M059J (cell line): ENCODE measurements around the gene POU6F2. TPM values are rescaled to one million over a fixed set of nuclear protein-coding genes. Genes with fewer than 3 reads are reported as not detected.

Source experiments
- DNase-seq: peaks from one replicate; pipeline ENCODE4 v3.0.0-alpha.2; 2012; ENCODE audit warnings: low read depth
- total RNA-seq: library from RNA; depleted of rRNA; stranded (reverse); fragments of >200 nt; shearing (Covaris generic); gene quantifications from 2 replicates; pipeline ENCODE4 v1.2.3, GENCODE V29; 2014

The POU6F2 gene
- total RNA-seq, 1 experiment from 2014 or later = not detected

- no peak for DNase-seq
These were observed 92.5 kb downstream of the POU6F2 start for GRCh38 chr7:39069896-39070881.

GRCh38 chr7:39071116-39071515 lies 93.4 kb downstream of the POU6F2 start:
- no peak for DNase-seq

- peak; percentile 7 for DNase-seq
These were observed 95.7 kb downstream of the POU6F2 start for GRCh38 chr7:39073432-39073831.

DNA sequence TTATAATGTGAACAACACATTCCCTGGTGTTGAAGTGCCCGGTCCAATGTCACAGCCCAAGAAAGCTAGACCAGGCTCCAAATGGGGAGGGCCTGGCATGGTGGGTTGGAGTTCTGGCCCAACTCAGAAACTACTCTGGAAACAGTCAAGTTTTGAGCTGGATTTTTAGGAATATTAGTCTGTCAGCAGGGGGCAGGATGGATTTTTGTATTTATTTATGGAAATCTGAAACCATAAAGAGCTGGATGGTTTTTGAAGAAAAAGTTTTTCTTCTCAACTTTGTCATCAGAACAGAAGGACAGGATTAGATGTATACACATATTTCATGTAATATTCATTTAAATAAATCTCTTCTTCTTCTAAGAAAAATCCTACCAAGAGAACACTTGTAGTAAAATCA lies 97.5 kb downstream of the POU6F2 start:
- peak; percentile 21 for DNase-seq

- no peak for DNase-seq
These were observed 106.1 kb downstream of the POU6F2 start for GRCh38 chr7:39083781-39084180.

DNA sequence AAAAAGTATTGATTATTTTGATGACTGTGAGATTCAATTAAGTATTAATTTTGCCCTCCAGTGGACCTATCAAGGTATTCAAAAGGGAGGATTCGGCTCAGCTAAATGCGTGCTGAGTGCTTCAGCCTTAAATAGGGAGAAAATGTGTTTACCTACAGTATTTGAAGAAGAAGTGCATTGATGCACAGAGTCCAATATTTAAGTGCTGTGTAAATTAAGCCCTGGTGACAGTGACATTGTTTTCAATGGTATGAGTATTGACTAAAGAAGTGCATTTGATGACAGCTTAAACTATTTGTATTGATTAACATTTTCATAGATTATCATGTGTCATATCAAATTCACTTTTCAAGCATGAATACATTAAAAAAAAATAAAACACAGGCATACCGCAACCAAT lies 106.6 kb downstream of the POU6F2 start:
- DNase-seq = no peak

DNA sequence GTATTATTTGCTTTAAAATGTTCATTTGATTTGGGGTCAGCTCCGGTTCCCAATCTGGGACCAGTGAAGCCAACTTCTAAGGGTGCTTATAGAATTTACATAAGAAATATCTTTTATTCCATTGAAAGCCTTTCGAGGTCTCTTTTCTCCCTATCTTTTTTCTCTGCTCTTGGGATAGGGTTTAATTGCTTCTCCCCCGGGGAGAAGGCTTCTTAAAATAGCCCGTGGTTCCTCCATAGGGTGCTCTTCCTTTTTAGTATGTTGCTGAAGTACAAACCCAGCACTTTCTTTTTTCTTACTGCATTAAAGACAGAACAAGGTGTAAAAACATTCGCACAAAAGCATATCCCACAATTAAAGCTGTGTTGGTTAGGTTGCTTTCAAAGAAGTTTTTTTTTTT lies 107.5 kb downstream of the POU6F2 start:
- DNase-seq = no peak

DNA sequence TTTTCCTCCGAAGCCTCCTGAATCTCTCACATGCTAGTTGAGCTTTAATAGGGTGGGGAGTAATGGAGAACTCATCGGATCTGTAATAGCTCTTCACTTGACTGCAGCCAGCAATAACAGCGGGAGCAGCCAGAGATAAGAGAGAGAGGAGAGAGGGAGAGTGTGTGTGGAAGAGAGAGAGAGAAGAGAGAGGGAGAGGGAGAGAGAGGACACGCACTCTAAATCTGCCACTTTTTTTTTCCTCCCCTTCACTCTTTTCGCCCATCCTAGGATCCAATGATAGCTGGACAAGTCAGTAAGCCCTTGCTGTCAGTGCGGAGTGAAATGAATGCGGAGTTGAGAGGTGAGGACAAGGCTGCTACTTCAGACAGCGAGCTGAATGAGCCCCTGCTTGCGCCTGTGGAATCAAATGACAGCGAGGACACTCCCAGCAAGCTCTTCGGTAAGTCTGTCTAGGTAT lies 107.9 kb downstream of the POU6F2 start:
- DNase-seq = peak; percentile 54

DNA sequence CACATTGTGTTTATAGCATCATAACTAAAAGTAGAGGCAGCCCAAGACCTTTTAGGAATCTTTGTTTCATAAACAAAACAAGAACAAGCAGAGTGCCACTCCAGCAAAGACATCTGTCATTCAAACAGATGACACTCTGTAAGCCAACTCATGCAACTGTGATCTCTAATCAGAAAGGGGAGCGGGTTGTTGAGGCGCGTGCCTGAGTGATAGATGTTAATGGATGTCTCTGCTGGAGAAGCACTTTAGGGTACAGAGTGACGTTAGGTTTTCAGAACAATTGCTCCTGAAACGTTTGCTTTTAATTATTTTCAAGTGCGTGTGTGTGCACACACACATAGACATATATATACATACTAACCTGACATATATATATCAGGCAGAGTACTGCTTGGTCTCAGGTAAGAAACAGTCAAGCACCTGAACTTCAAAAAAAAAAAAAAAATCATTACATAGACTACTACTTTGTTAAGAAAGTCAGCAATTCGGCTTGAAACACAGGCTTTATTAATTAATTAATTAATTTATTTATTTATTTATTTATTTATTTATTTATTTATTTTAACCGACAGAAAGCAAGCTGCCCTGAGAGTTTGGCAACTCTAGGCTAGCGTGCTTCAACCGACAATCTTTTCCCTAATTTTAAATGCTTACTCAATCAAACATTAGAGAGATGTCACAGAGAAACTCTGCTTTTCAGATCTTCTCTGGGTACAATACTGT lies 109.1 kb downstream of the POU6F2 start:
- DNase-seq = no peak

DNA sequence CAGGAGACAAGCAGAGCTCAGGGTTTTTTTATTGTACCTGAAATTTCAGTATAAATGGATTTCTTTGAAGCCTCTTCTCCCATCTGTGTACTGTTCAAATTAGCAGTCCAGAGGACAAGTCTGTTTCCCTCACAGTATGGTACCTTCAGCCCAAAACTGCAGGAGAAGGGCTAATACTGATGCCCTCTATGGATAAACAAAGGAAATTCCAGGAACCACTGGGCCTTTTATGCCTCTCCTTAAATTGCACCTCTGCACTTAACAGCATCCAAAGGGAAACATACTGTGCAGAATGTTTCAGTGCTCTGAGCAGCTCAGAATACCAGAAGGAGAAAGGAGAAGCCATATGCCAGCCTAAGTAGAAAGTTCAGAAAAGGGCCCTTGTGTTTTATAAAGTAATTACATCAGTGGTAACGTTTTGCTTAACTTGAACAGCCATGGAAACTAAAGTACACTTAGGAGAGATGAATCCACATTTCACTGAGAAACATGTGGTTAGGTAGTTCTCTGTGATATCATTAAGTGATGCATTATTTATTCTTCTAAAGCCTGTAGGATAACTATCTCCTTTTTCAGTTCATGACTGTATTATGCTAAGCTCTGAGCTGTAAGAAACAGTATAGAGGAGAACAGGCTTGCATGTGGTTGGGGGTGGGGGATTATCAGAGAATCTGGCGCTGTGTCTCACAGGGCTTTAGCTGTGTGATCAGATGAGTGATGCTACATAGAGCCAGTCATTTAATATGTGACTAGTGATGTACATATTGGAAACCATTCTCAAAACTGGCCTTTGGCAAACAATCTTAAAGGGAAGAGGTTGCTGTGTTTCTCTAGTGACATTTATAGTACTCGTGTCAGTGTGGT lies 111.3 kb downstream of the POU6F2 start:
- no peak for DNase-seq

GRCh38 chr7:39091145-39091544 lies 113.4 kb downstream of the POU6F2 start:
- DNase-seq = no peak

DNA sequence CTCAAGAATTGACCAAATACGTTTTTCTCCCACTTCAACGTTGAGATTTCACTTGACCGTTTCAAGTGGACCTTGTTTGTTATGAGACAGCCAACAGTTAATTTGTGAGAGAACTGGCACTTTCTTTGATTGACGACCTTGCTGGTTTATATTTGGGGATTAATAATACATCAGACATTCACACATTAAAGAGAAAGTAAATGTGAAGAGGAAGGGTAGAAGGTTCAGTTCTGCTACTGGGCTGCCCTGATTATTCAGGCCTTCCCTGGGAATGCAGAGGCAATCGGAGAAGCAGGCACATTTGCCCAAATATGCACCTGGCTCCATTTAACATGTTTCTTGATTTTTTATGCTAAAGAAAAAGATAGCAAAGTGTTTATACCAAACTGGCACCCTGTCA lies 114.1 kb downstream of the POU6F2 start:
- no peak for DNase-seq

DNA sequence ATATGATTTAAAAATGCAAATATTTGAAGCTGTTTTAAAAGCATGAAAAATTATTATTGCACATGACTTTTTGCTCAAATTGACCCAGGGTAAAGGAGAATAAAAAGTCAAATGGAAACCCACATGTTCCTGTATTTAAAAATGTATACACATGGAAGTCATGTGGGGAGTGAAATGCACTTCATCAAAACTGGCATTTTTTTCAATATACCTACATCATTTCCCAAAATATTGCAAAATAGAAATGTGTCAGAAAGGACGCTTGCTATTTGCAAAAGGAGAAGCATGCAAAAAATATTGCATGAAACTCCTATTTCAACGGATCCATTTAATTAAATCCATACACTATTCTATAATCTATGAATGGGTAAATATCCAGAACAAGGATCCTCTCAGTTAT lies 117.0 kb downstream of the POU6F2 start:
- DNase-seq = no peak

- DNase-seq = no peak
These were observed 118.3 kb downstream of the POU6F2 start for GRCh38 chr7:39095875-39096619.

DNA sequence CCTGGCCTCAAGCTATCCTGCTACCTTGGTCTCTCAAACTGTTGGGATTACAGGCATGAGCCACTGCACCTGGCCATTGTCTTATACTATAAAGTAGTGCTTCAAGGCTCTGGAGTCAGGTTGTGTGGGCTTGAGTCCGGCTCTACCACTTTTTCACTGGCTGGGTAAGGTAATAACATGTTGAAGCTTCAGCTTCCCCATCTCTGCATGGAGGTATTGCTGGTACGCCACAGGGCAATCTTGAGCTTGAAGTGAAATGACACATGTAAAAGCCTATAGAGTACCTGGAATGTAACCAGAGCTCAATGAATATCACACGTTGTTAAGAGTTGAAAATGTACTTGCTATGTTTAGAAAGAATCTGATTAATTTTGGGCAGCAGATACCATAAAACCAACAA lies 120.8 kb downstream of the POU6F2 start:
- DNase-seq = no peak

GRCh38 chr7:39099146-39099545 lies 121.4 kb downstream of the POU6F2 start:
- peak; percentile 80 for DNase-seq

- DNase-seq = no peak
These were observed 122.6 kb downstream of the POU6F2 start for GRCh38 chr7:39100270-39100669.

- DNase-seq = peak; percentile 23
These were observed 124.5 kb downstream of the POU6F2 start for GRCh38 chr7:39102234-39102633.

DNA sequence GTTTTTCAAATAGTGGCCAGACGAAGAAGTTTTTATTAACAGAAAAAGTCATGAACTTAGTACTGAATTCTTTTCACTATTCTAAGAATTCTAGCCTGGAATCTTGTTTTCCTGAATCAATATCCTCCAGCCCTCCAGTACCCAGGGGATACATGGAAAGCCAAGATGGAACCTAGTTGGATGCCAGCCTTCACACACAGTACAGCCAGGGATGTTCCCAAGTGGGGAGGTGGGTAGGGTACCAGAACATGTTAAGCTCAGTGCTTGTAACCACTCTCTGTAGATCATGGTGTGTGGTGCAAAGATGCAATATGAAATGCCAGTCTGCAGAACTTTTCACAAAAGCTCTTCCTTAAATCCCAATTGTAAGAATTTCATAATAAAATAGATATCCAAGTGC lies 128.0 kb downstream of the POU6F2 start:
- no peak for DNase-seq

DNA sequence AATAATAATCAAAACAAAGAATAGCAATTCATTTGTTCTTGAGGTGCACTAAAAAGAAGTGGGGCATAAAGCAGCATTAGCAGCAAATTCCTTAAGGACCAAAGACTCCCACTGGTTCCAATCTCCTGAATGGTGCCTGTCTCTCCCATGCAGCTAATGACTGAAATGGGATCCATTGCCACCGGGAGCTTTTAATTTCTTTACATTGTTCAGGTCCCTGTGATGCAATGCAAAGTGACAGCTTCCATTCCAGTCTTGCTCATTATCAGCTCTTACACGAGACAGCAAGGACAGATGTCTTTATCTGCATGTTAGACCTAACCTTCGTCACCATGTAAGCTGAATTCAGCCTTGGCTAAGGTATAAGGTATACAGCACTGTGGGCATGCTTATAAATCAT lies 148.1 kb downstream of the POU6F2 start:
- DNase-seq = no peak

- DNase-seq = peak; percentile 7
These were observed 149.3 kb downstream of the POU6F2 start for GRCh38 chr7:39127058-39127457.
